ENCODE results near the gene RAC3.

Gene RAC3
- total RNA-seq: 0.91 to 1.1 (median 1.0) reads per million in 4 donors

- no peak for DNase-seq
Measured at GRCh38 chr17:82031303-82031884, at the start of gene RAC3. Gene RAC3, plus strand, starts transcription at chr17:82031678. Its CDS starts 84 bp downstream, at chr17:82031762.

- DNase-seq: no peak
Measured at GRCh38 chr17:81983011-81983638, 48.4 kb upstream of the RAC3 start.

- no peak for DNase-seq
Measured at GRCh38 chr17:81983639-81984373, 47.7 kb upstream of the RAC3 start.

DNA sequence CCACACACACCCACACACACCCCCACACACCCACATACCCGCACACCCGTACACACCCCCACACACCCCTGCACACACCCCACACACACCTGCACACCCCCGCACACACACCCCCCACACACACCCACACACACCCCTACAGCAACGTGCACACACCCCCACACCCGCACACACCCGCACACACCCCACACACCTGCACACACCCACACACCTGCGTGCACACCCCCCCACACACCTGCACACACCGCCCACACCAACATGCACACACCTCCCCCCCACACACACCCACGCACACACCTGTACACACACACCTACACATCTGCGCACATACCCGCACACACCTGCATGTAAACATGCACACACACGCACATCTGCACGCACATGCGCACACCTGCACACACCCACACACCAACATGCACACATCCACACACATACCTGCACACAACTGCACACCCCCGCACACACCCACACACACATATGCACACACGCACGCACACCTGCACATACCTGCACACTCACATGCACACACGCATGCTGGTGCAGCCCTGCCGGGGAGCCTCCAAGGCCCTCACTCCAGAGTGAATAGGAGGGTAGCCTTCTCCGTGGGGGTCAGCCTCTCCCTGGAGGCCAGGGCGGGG is 46.6 kb upstream of the RAC3 start:
- DNase-seq: no peak

GRCh38 chr17:81986606-81987005 is 44.9 kb upstream of the RAC3 start:
- DNase-seq: no peak

DNA sequence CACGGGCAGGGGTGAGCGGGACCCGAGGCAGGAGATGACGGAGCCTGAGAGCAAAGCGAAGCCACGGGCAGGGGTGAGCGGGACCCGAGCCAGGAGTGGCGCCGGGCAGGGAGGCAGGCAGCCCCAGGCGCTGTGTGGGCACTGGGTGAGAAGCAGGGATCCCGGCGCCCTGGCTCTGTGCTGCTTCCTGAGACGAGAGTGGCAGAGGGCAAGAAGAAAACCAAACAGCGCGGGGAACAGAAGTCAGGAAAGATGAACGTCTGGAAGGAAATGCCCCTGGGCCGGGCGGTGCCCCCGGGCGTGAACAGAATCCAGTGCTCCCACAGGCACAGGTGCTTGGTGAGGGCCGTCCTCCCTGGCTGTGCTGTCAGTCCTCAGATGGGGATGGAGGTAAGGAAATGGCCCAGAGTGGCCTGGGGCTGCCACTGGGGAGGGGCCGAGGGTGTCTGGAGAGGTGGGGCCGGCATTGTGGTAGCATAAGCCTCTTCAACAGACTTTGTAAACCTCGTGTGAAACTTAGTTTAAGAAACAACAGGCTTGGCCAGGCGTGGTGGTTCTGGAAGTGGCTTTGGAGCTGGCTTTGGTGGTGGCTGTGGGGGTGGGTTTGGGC is 44.2 kb upstream of the RAC3 start:
- no peak for DNase-seq

- no peak for DNase-seq
Measured at GRCh38 chr17:81990836-81991683, 40.4 kb upstream of the RAC3 start.

DNA sequence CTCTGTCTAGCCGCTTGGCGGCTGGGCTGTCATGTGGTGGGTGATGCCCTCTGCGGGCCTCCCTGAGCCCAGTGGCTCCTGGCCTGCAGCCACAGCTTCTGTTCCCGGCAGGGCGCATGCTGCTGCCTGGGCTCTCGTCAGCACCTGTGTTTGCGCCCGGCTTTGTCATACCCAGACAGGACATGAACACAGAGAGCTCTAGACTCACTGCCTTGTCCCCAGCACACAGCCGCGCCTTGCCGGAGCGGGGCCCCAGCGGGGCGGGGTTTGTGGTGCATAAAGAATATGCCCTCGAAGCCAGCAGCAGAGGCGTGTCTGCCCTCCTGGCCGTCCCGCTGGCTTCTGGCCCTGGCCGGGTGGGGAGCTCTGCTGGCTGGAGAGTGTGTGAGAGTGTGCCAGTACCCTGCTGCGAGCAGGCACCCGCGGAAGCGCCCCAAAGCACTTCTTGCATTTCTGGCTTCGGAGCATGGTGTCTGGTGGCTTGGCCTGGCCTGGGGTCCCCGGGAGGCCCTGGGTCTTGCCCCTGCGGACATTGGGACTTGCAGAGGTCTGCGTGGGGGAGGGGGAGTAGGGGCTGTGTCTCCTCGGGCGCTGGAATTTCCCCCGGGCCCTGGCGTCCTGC is 39.7 kb upstream of the RAC3 start:
- DNase-seq: no peak

- DNase-seq: no peak
Measured at GRCh38 chr17:81992306-81993102, 39.0 kb upstream of the RAC3 start.

- no peak for DNase-seq
Measured at GRCh38 chr17:81993729-81994592, 37.5 kb upstream of the RAC3 start.

DNA sequence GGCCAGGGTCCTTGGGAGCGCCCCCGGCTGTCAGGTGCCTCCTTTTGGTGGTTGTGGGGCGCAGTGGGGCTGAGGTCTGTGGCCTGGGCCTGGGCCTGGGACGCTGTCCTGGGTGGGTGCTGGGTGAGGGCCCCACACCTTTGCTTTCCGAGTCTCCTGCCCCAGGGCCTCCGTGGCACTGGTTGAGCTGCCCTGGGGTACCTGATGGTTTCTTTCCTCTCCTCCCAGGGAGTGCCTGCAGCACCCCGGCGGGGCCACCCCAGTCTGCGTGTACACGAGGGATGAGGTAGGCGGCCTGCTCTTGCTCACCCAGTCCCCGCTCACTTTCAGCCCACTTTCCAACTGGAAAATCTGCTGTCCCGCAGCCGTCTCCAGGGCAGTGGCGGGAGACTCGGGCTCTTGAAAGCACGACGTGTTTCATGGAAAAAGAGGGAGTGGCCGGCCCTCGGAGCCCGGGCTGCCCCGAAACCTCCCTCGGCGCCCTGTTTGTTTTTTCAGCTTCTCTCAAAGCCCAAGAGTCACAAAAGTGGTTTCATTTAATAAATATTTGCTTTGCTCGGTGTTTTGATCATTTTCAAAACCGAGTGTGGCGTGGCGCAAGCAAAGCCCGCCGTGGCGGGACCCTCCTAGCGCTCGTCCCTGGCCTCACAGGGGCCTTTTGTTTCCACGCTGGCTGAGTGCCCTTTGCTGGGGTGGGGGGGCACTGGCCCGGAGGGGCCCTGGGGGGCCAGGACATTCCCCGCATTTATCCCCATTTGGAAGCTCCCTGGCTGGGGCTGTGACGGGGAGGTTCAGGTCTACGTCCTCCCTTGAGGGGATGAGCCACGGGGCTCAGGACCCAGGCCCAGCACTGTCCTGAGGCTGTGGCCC is 36.6 kb upstream of the RAC3 start:
- no peak for DNase-seq

DNA sequence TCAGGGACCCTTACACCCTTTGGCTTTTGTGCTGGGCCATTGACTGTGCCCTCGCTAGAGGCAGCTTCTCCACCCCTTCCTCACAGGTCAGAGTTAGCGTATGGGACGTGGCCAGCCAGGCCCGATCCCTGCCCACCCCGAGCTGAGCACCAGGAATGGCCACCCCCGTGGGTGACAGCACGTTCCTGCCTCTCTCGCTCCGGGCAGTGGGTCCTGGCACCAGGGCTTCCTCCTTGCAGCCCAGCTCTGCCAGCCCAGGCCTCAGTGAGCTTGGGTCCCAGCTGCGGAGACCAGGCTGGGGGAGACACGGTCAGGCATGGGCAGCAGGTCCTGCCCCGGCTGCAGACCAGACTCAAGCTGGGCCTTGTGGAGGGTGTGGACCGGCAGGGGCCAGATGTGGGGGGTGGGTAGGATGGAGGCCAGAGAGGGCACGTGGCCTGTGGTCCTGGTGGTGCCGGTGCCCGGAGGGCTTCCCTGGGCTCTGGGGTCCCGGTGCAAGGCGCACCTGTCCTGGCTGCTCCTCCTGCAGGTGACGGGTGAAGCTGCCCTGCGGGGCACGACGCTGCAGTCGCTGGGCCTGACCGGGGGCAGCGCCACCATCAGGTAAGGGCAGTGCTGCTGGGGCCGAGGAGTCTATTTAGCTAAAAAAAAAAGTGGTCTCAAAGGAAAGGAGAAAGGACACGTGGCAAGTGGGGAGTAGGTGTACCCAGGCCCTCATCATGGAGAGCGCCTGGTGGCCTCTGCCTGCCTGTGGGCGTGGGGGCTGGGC is 35.8 kb upstream of the RAC3 start:
- DNase-seq: no peak

- DNase-seq: no peak
Measured at GRCh38 chr17:81996232-81996756, 35.2 kb upstream of the RAC3 start.

- no peak for DNase-seq
Measured at GRCh38 chr17:81996757-81997441, 34.6 kb upstream of the RAC3 start.

DNA sequence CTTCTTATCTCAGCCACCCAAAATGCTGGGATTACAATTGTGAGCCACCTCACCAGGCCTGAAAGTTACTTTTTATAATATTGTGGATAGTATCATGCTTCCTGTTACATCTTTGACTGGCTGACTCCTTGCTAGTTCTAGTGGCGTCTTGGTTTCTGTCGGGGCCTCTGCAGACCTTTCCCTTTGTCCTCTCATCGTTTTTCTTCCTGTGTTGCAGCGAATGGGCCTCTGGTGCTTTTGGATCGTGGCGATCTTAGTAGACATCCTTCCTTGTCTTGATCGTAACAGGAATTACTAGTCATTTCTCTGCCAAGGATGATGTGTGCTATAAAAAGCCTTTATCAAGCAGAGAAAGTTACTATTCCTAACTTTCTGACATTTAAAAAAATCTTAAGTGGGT is 33.3 kb upstream of the RAC3 start:
- no peak for DNase-seq

- no peak for DNase-seq
Measured at GRCh38 chr17:81998691-81999438, 32.6 kb upstream of the RAC3 start.

All from T-helper 1 cell (primary cell).